Caco-2 (cell line): ENCODE measurements around the gene ISM1. TPM values are rescaled to one million over a fixed set of nuclear protein-coding genes. Genes with fewer than 3 reads are reported as not detected.
A peak's percentile ranks its signal among the peaks of the same experiment; 100 is the strongest.

Experiments used
- BruUV-seq: library from RNA; stranded (reverse); fragments of 400-500 nt; replicated peaks from 2 replicates; lab custom pipeline; 2021; lab: Mats Ljungman, UMichigan
- CTCF ChIA-PET: fragments of 300-600 bp; sonication (Branson Sonifier 250); formaldehyde crosslinking; loops from one replicate; lab custom pipeline; 2022; ENCODE audit warnings: antibody characterized with exemption; lab: Charles Lee
- POLR2A ChIA-PET: fragments of 300-600 bp; sonication (Branson Sonifier 250); formaldehyde crosslinking; loops from one replicate; lab custom pipeline; 2022; ENCODE audit warnings: antibody characterized with exemption; lab: Charles Lee
- DNase-seq, 2 experiments: peaks; one replicate each; pipeline versions ENCODE4 v3.0.0 to v3.0.0-alpha.2; 2020 to 2022
- H3K27me3 ChIP-seq: replicated peaks from 2 replicates; pipeline ENCODE4 v1.6.0; 2011; ENCODE audit warnings: low read length; ENCODE audit not compliant: control insufficient read depth, insufficient read depth
- H3K36me3 ChIP-seq: 2 replicates; pipeline ENCODE4 v1.5.1; 2011; ENCODE audit warnings: low read length; ENCODE audit not compliant: control insufficient read depth, insufficient read depth
- H3K4me1 ChIP-seq: fragments of 250-450 bp; sonication (Bioruptor Pico); 2 replicates; pipeline ENCODE4 v1.5.1; 2020; ENCODE audit warnings: mild to moderate bottlenecking
- H3K4me3 ChIP-seq: 2 replicates; pipeline ENCODE4 v1.5.1; 2011; ENCODE audit warnings: low read depth, mild to moderate bottlenecking, control low read depth, low read length
- H3K9me3 ChIP-seq: fragments of 250-450 bp; sonication (Bioruptor Pico); 2 replicates; pipeline ENCODE4 v1.5.1; 2020; ENCODE audit warnings: mild to moderate bottlenecking, moderate library complexity
- H3K27ac Mint-ChIP-seq: one replicate; pipeline ENCODE4 v1.8.0; 2022; ENCODE audit warnings: mixed read lengths; ENCODE audit not compliant: unreplicated experiment
- H3K27me3 Mint-ChIP-seq: one replicate; pipeline ENCODE4 v1.8.0; 2022; ENCODE audit warnings: mixed read lengths; ENCODE audit not compliant: insufficient read depth, unreplicated experiment
- H3K36me3 Mint-ChIP-seq: one replicate; pipeline ENCODE4 v1.8.0; 2022; ENCODE audit warnings: mild to moderate bottlenecking, mixed read lengths; ENCODE audit not compliant: insufficient read depth, unreplicated experiment
- H3K4me1 Mint-ChIP-seq: one replicate; pipeline ENCODE4 v1.8.0; 2022; ENCODE audit warnings: low read depth, mixed read lengths; ENCODE audit not compliant: unreplicated experiment
- H3K4me3 Mint-ChIP-seq: one replicate; pipeline ENCODE4 v1.8.0; 2022; ENCODE audit warnings: mild to moderate bottlenecking, moderate library complexity, mixed read lengths; ENCODE audit not compliant: unreplicated experiment
- H3K9me3 Mint-ChIP-seq: one replicate; pipeline ENCODE4 v1.8.0; 2022; ENCODE audit warnings: mixed read lengths; ENCODE audit not compliant: unreplicated experiment
- intact Hi-C: fragments of 100-400 bp; cut with micrococcal nuclease; formaldehyde crosslinking; loops from one replicate; pipeline ENCODE4 v1.10.0; 2022; ENCODE audit not compliant: unreplicated experiment
- total RNA-seq: library from RNA; stranded (reverse); gene quantifications from 2 replicates; pipeline ENCODE4 v1.2.3, GENCODE V29; 2022
- TF ChIP-seq, protein P1 (sequence below), 2 experiments: fragments of 200-600 bp in 1 of 2; IDR thresholded peaks; 1 replicate in 1 of 2; 2 replicates in 1 of 2; pipeline versions ENCODE4 v1.5.1 to v1.8.0; 2011 to 2022; ENCODE audit warnings: antibody characterized with exemption in 1 of 2, control low read depth in 1 of 2, inconsistent platforms in 1 of 2, low read depth in 1 of 2, low read length in 1 of 2, mild to moderate bottlenecking in 1 of 2, moderate library complexity in 1 of 2; ENCODE audit not compliant: insufficient read depth in 1 of 2, severe bottlenecking in 1 of 2, unreplicated experiment in 1 of 2

ISM1 gene
- total RNA-seq, 1 experiment from 2014 or later, result 1.8 TPM

DNA sequence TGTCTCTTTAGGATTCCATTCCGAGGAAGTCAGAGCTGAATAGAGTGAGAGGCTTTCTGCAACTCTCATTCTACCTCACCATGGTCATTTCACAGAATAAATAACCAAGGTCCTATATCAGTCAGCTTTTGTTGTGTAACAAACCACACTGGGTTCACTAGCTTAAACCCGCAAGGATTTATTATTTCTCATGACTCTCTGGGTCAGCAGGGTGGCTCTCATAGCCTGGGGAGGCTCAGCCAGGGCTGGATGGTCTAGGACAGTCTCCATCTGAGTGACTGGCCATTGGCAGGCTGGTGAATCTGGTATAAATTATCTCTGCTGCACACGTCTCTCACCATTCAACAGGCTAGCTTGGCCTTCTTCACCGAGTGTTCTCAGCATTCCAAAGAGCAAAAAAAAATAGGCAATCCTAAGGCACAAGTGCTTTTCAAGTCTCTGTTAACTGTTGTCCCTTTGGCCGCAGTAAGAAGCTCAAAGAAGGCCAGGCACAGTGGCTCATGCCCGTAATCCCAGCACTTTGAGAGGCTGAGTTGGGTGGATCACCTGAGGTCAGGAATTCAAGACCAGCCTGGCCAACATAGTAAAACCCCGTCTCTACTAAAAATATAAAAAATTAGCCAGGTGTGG is 39.7 kb downstream of the ISM1 start:
- H3K27me3 ChIP-seq, result no peaks in the 10 kb centered on the region
- no peaks in the 10 kb centered on the region for H3K27me3 Mint-ChIP-seq
- TF ChIP-seq, protein P1, sequence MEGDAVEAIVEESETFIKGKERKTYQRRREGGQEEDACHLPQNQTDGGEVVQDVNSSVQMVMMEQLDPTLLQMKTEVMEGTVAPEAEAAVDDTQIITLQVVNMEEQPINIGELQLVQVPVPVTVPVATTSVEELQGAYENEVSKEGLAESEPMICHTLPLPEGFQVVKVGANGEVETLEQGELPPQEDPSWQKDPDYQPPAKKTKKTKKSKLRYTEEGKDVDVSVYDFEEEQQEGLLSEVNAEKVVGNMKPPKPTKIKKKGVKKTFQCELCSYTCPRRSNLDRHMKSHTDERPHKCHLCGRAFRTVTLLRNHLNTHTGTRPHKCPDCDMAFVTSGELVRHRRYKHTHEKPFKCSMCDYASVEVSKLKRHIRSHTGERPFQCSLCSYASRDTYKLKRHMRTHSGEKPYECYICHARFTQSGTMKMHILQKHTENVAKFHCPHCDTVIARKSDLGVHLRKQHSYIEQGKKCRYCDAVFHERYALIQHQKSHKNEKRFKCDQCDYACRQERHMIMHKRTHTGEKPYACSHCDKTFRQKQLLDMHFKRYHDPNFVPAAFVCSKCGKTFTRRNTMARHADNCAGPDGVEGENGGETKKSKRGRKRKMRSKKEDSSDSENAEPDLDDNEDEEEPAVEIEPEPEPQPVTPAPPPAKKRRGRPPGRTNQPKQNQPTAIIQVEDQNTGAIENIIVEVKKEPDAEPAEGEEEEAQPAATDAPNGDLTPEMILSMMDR (IDR thresholded peaks at IDR 0.05; ENCODE audit: insufficient read depth in 1 of 2, low read depth in 1 of 2, low read length in 1 of 2, severe bottlenecking in 1 of 2, unreplicated experiment in 1 of 2), result no peak
- no peak overlapping the region for H3K4me3 Mint-ChIP-seq
- ChIA-PET CTCF (interaction anchor here (0.6 kb wide), 2 partner anchors 141 to 690 kb away, joined by 3 read pairs; no protein-coding TSS in a partner anchor), POLR2A (no interaction called here)
- intact Hi-C loops, result no loop called here
- no peaks in the 10 kb centered on the region for H3K36me3 Mint-ChIP-seq
- peaks cover 23% of the 10 kb centered on the region for H3K4me1 ChIP-seq
- H3K4me3 ChIP-seq, result no peak overlapping the region
- DNase-seq, result no peak
- BruUV-seq, result no TSS peak
- no peaks in the 10 kb centered on the region for H3K36me3 ChIP-seq
- H3K27ac Mint-ChIP-seq, result no peak overlapping the region
- no peaks in the 10 kb centered on the region for H3K9me3 Mint-ChIP-seq
- peaks cover 18% of the 10 kb centered on the region for H3K4me1 Mint-ChIP-seq
- H3K9me3 ChIP-seq, result no peaks in the 10 kb centered on the region

DNA sequence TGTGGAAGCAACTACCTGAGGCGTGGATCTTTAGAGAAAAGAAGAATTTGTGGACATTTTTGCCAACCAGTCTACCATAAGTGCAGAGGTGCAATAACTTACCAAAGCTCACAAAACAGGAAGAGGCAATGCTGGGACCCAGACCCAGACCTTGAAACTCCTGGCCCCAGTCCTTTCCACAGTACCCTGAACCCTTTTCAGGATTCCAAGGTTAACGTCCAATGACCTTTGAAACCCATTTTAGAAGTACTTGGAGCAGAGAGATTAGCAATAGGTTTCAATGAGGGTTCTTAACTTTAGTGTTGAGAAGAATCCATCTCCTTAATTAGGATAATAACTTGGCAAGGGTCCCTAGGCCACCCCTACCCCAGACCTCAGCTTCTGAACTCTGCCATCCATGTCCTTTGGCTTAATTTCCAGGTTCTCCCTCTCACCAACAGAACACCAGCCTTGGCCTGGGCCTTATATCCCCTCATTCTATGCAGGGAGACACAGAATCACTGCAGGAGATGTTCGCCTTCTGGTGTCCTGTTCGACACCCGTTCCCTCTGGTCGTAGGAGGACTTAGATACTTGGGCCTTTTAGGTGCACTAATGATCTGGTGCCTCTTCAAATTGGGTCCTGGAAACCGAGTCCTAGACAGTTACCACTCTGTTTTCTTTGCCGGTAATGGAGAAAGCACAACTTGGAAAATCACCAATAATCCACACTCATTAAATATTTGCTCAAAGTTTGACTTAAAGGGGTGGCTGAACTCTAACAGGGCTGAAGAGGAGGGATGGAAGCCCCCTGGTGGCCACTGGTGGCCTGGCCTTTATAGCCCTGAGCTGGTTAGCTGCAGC is 40.6 kb downstream of the ISM1 start:
- H3K27ac Mint-ChIP-seq, result peak overlapping the region; percentile 69
- no TSS peak for BruUV-seq
- H3K4me1 ChIP-seq, result peaks cover 23% of the 10 kb centered on the region
- no peaks in the 10 kb centered on the region for H3K9me3 Mint-ChIP-seq
- no peaks in the 10 kb centered on the region for H3K36me3 Mint-ChIP-seq
- intact Hi-C loops, result loop anchor here (1.0 to 2.0 kb wide), 8 partner anchors 17 to 336 kb away; no protein-coding TSS in a partner anchor
- H3K36me3 ChIP-seq, result no peaks in the 10 kb centered on the region
- H3K27me3 ChIP-seq, result no peaks in the 10 kb centered on the region
- peaks cover 18% of the 10 kb centered on the region for H3K4me1 Mint-ChIP-seq
- H3K4me3 Mint-ChIP-seq, result no peak overlapping the region
- H3K27me3 Mint-ChIP-seq, result no peaks in the 10 kb centered on the region
- no peaks in the 10 kb centered on the region for H3K9me3 ChIP-seq
- no peak overlapping the region for H3K4me3 ChIP-seq
- ChIA-PET POLR2A (no interaction called here), CTCF (interaction anchor here (0.6 to 1.5 kb wide), 14 partner anchors 12 to 335 kb away, joined by 3 to 7 read pairs (median 4); partner anchors contain the start of gene ISM1)
- TF ChIP-seq, protein P1 (IDR thresholded peaks at IDR 0.05; ENCODE audit: insufficient read depth in 1 of 2, low read depth in 1 of 2, low read length in 1 of 2, severe bottlenecking in 1 of 2, unreplicated experiment in 1 of 2), result peak; percentile 74 to 76
- peak; percentile 76 to 83 for DNase-seq

DNA sequence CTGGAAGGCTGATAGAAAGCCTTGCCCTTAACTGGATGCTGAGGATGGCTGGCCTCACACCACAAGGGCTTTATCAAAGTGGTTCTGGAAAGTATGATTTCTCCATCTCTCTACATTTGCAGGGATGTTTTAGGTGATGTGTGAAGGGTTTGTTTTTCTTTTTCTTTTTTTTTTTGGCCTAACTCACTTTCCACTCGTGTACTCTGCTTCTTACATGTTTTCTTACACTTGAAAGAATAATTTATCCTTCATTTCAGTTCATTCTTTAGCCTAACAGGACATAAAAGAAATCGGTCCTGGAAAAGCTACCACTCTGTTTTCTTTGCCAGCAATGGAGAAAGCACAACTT is 41.2 kb downstream of the ISM1 start:
- Mint-ChIP-seq H3K4me1 (peaks cover 18% of the 10 kb centered on the region), H3K9me3 (no peaks in the 10 kb centered on the region), H3K4me3 (peak overlapping the region; percentile 20), H3K36me3 (no peaks in the 10 kb centered on the region), H3K27me3 (no peaks in the 10 kb centered on the region), H3K27ac (peak overlapping the region; percentile 69)
- TF ChIP-seq, protein P1 (IDR thresholded peaks at IDR 0.05; ENCODE audit: insufficient read depth in 1 of 2, low read depth in 1 of 2, low read length in 1 of 2, severe bottlenecking in 1 of 2, unreplicated experiment in 1 of 2), result no peak
- ChIA-PET CTCF (interaction anchor here (0.6 to 1.5 kb wide), 14 partner anchors 13 to 336 kb away, joined by 3 to 7 read pairs (median 4); partner anchors contain the start of gene ISM1), POLR2A (no interaction called here)
- Histone ChIP-seq H3K27me3 (no peaks in the 10 kb centered on the region), H3K36me3 (no peaks in the 10 kb centered on the region), H3K4me1 (peaks cover 23% of the 10 kb centered on the region), H3K4me3 (no peak overlapping the region), H3K9me3 (no peaks in the 10 kb centered on the region)
- no peak for DNase-seq
- intact Hi-C loops, result loop anchor here (1.0 to 2.0 kb wide), 8 partner anchors 18 to 337 kb away; no protein-coding TSS in a partner anchor
- BruUV-seq, result TSS peak; percentile 72
